ENCODE measurements around the gene TENM4.

The TENM4 gene

DNA sequence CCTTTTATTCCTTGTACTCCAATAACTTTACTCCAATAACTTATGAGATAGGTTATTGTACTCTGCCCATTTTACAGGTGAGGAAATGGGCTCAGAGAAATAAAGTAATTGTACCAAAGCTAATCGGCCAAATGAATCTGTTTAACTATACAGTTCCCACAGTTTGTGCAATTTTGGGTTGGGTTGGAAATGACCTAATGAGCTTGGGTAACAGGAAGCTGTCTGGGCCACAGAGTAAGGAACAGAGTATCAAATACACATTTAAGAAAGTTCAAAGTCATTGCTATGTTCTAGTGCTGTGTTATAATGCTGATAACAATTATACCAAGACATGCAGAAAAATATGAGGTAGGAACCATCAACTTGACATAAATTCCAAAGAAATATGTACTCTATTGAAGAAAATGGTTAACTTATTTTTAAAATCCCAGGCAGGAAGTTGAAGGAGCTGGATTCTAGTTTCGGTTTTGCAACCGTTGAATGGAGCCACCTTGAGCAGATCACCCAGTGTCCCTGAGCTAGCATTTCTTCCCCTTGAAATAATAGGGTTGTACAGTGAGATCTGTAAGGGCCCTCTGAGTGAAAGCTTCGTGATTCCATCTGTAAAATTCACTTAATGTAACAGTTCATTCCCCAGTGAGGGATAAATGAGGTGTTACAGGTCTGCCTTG is 505.3 kb downstream of the TENM4 start:
- DNase-seq (ENCODE audit: low read depth) = no peak

DNA sequence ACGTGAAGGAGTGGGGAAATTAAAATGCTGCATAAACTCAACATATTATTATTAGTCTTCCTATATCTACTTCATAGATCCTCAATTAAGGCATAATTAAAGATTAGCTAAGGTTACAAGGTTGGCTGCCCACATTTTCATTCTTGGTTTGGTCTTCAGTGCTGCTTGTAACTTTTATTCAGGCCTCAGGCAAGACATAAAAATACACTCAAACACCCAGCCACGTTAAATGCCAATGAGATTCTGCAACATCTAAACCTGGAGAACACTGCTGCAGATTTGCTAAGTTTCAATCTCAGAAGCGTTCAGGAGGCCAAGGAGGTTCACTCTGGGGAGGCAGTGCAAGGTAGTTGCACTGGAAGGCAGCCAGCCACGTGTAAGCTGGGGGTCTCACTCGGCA is 507.5 kb downstream of the TENM4 start:
- no peak for DNase-seq (ENCODE audit: low read depth)

DNA sequence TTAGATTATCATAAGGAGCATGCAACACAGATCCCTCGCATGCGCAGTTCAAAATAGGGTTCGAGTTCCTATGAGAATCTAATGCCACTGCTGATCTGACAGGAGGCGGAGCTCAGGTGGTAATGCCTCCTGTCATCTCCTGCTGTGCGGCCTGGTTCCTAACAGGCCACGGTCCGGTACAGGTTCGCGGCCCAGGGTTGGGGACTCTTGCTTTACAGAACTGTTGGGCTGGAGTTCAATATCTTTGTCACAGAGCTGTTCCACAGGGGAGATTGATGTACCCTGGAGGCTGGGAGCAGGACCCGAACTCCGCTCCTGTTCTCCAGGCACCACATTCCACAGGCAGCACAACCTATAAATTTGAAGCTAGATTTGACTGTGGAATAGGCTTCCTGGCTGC is 508.1 kb downstream of the TENM4 start:
- DNase-seq (ENCODE audit: low read depth) = no peak

DNA sequence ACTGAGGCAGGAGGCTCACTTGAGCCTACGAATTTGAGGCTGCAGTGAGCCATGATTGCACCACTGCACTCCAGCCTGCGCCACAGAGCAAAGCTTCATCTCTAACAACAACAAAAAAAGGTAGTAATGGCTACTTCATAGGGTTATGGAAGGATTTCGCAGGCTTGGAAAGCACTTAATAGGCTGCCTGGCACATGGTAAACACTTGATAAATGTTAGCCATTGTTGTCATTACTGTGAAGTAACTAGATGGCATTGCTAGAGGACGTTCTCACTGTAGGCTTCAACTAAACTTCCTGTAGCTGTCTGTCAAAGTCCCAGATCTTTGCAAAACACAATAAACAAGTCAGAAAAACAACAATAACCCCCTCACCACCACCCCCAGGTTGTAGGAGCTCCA is 508.9 kb downstream of the TENM4 start:
- no peak for DNase-seq (ENCODE audit: low read depth)

DNA sequence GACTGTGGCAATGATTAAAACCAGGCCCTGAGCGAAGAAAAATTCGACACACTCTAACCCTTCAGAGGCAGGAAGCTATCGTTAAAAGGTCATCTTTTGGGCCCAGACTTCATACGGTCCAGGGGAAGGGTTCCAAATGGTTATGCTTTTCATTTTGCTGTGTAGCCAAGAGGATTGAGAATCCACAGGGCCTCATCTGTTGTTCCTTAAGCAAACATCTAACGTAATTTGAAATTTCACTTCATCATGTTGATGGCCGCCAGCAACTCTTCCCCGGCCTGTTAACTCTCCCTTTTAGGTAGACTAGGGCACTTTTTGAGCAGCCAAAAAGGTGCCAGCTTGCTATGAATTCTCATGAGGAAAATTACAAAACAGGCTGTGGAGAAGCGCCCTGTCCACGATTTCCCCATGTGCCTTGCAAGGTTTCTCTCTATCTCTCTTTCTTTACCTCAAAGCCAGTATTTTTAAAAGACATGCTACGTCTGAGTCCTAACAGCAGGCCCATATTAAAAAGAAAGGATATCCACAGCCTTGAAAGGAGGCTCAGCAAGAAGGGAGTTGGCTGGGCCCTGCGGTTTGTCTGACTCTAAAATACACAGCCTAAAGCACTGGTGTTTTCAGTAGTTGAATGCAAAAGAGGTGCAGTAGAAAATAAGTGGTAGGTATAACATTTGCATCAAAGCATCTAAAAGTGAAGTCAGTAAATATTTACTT is 509.9 kb downstream of the TENM4 start:
- DNase-seq (ENCODE audit: low read depth) = no peak

DNA sequence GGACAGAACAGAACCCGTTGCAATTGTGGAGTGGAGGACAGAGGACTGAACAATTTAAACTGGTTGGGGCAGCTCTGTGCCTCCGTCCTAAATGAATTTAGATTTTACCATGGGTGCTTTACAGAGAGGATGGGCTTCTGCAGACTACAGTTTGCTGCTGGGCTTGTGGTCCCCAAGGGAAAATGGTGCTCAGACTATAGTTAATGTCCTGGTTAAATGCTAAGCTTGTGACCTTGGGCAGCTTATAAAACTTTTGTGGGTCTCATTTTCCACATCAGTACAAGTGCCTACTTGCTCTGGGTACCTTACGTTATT is 511.0 kb downstream of the TENM4 start:
- DNase-seq (ENCODE audit: low read depth) = no peak

DNA sequence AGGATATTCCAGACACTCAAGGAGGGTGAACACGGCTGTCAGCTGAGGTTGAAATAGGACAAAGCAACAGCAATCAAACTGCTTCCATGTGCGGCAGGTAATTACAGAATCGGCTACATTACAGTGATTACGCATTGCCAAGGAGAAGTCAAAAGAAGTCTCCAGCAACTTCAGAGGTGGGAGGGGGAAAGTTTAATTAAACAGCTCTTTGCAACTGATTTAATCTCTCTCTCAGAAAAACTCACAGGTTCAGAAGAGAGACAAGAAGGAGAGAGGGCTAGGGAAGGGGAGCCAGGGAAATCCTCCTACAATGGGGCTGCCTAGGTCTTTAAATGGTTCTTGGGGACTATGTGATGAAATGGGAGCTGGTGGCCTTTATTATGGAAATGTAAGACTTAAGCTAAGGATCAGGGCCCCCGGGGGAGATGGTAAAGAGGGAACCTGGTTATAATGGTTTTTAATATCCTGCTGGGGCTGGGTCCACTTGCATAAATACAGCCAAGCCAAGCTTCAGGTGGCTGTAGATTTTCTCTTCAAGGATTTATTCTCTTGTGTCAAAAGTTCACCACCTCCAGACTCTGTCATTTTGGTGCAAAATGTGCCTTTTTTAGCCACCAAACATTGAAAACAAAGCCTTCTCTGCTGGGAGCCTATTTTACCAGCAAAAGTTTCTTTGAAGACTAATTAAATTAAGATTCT is 511.5 kb downstream of the TENM4 start:
- no peak for DNase-seq (ENCODE audit: low read depth)

DNA sequence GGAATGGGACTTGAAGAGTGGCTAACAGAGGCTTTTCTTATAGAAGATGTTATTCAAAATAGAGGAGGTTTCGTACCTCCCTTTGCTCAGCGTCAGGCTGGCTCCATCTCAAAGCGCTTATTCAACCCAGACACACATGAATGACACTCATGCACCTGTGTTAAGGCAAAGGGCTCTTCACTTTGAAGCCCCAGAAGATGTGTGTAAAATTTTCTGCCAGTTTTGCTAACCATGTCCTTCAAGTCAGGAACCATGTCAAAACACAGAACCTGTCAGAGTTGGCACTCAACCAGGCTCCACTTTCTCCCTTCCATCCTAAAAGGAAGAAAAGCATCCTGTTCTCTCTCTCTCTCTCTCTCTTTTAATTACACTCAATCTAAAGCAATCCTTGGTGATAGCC is 513.3 kb downstream of the TENM4 start:
- DNase-seq (ENCODE audit: low read depth) = no peak

DNA sequence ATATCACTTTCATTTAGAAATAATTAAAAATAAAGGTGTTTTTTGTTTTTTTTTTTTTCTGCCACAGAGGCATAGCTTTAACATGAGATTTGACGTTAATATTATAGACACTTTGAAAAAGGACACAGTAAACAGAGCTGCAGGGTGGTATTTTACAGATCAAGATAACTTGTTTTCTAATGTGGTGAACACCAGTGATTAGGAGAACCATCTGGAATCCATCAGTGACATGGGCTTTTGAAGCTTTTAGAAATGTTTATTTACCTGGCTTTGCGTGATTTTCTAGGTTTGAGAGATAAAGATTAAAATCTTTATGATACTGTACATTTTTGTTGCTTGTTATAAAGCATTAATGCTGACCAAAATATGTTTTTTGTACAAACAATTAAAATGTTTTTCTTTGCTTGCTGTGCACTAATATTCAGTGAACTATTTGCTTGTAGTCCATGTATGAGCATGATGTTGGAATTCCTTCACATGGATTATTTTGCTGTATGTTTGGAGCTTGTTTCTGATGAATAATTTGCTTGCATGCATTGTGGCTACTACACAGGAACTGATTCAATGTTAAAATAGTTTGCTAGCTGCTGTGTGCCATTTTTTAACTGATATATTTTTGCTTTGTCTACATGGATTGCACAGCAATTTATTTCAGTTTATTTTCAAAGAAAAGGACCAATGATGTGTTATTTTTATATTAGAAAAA is 514.0 kb downstream of the TENM4 start:
- peak; percentile 59 for DNase-seq (ENCODE audit: low read depth)

DNA sequence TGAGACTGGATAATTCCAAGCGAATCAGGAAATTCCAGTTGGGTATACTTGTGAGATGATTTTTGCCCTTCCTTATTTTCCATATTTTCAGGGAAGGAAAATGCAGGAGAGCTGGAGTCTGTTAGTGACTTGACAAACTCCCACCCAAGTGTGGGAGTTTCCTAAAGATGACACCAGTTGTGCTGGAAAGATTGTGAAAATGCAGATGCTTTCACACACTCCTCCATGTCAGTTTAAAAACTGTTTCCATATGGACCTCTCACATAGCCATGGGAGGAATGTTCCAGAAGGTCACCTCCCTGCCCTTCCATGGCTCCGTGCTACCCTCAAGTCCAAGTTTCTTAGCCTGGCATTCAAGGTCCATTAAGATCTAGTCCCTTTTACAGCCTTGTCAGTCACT is 515.4 kb downstream of the TENM4 start:
- peak; percentile 16 for DNase-seq (ENCODE audit: low read depth)

DNA sequence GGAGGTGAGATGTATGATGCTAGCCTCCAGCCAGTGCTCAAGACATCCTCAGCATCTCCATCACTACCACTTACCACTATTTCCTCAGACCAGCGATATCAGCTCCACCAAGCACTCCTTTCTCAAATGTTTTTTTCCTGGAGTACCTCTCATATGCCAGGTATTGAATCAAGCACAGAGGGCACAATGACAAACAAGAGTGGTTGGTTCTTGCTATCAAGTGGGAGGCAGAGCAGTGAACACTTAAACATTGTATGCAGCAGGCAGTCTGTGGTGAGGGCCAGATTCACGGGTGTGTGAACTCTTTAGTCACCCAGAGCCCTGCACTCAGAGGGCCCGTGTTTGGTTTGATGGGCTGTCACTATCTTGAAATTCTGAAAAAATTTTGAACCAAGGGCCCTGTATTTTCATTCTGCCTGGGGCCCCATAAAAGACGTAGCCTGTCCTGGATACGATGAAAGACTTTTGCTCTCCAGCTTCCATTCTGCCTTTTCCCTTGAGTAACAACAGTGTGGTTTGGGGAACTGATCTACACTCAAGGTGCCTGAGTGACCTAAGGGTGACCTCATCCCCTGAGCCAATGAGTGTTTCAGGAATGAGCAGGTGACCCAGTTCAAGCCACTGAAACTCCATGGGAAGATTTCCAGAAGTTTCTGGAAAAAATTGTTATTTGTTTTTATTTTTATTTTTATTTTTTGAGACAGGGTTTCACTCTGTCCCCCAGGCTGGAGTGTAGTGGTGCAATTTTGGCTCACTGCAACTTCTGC is 517.8 kb downstream of the TENM4 start:
- DNase-seq (ENCODE audit: low read depth) = no peak

DNA sequence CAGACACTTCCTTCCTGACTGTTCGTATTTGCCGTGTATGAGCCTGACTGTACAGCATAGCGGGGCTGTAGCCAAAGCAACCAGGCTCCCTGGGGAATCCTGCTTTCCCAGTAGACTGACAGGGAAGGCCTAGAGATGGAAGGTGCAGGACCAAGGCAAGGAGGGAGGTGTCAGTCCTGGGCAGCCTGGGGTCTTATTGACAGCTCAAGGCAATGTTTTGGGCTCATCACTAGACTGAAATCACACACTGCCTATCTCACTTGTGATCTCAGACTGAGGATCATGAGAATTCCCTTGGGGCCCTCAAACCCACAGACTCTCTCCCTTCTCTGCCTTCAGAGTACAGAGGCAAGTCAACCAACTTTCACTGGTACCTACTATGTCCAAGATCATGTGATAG is 519.3 kb downstream of the TENM4 start:
- DNase-seq (ENCODE audit: low read depth) = no peak

DNA sequence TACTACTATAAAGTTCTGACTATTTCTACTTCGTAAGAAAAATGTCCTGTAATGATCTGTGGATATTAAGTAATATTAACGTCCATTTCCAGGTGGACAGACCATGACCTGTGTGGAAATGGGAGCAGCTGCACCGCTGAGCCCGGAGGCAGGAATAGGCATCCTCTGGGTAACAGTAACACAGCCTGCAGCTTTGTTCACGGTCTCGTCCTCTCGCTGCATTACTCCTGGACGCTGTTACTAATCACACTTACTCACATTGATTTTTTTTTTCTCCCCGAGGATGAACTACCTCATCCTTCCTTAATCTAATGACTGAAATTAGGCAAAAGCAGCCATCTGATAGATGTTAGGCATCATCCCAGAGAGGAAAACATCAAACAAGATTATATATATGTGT is 520.5 kb downstream of the TENM4 start:
- DNase-seq (ENCODE audit: low read depth) = no peak

DNA sequence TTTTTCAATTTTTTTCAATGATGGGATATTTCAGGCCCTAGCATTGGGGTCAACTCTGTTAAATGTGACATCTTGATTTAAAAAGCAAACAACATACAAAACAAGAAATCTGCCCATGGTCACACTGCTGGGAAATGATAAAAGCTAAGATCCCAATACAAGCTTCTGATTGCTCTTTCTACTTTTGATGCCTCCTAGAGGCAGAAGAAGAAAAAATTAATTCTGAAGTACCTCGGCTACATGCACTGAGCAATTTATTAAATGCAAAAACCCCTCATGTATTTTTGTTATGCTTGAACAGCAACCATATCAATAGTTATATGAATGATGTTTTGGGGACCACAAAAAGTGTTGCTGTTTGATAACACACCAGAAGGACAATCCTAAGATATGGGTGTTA is 524.1 kb downstream of the TENM4 start:
- DNase-seq (ENCODE audit: low read depth) = no peak

DNA sequence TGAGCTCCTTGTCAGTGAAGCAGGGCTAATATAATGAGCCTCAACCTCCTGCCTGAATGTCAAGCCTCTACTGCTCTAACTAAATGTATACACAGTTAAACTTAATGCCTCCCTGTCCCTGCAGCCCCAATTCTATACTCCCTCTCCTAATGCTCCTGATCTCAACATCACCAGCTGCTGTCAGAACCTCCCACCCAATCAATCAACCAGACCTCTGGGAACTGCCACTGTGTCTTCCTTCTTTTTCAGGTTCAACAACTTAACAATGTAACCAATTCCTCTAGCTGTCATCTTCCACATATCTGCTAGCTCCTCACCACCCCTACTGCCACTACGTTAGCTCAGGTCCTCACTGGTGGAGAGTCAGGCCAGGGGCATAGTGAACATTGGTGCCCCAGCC is 526.3 kb downstream of the TENM4 start:
- no peak for DNase-seq (ENCODE audit: low read depth)

DNA sequence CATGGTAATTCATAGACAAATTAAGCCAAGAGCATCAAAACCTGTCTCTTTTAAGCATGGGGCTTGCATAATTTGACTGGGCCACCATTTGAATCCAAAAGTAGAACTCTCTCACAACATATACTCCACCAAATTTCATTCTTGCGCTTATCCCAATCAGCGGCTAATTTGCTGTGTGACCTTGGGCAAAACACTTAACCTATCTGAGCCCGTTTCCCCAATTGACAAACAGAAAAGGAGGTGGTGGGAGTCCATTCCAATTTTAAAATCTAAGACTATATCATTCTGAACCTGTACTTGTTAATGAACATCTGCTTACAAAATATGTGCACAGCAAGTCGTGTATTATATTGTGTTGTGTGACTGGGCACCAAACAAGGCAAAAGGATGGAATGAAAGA is 528.1 kb downstream of the TENM4 start:
- no peak for DNase-seq (ENCODE audit: low read depth)

DNA sequence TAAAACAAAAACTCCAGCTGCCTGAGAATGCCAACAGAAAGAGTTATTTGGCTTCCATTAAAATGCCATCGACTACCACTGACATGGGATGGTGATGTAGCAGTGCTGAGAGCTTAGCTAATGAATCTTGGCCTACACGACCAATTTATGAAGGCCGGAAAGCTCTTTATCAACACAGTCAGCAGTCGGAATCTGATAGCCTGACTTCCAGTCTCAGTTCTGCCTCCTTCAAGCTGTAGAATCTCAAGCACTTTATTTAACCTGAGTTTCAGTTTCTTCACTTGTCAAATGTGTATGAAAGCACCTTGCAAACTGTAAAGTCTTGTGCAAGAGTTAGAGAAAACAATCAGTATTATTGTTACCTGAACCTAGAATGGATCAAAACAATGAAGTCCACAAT is 530.5 kb downstream of the TENM4 start:
- no peak for DNase-seq (ENCODE audit: low read depth)

DNA sequence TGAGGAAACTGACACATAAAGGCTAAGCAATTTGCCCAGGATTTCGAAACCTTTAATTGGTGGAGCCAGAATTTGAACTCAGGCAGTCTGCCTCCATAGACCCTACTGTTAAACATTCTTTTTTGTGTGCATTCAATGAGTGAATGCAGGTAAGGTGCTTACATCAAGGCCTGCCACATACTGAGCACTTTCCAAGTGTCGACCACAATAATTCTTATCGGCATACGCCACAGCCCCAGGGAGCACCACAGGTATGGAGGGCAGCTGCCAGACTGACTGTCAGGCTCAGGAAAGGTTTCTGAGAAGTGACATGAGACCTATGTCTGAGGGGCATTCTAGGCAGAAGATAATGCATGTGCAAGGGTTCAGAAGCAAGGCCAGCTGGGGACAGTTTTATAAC is 531.4 kb downstream of the TENM4 start:
- DNase-seq (ENCODE audit: low read depth) = no peak

DNA sequence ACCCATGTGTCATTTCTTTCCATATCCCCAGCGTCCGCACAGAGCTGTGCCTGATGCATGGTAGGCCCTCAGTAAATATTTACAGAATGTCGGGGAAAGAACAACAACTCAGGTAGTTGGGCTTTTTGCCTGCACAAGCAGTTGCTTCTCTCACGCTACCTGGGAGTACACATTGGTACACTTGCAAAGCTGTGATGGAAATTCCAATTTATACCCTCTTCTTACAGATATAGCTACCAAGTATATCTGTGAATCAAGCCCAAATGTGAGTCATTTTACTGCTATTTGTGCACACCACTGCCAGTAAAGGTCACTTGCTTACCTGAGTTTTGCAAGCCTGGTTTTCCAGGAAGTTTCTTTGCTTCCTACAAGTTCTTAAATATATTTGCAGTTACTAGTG is 533.2 kb downstream of the TENM4 start:
- DNase-seq (ENCODE audit: low read depth) = no peak

DNA sequence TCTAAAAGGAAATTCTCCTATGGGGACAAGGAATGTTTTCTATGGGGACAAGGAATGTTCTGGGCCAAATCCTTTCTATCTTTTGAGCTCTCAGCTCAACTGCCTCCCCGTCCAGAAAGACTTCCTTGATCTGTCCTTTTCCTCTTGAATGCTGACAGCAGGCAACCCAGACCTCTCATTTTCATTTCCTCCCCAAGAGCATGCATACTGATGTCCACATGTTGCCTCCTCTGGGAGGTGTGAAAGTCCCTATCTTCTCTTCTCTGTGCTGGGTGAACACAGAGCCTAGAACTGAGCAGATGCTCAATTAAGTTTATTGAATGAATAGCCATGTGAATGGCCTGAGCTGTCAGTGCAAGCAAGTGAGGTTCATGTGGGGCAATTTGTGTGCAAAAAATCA is 534.3 kb downstream of the TENM4 start:
- no peak for DNase-seq (ENCODE audit: low read depth)

DNA sequence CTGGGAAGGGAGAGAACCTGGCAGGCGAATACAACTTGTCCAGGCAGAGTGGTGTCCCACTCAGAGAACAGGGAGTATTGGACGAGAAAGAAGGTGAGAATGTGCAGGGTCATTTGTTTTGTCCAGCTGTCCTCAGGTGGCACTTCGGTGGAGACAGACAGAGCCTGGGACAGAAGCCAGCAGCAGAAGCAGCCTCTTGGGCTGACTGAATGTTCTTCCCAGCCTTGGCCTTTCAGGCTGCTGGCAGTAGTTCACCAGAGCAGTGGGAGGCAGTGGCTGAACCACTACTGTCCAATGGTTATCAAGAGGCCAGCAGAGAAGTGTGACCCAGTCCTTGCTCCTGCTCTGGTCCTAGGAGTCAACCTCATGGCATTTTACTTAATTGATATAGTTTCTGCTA is 535.1 kb downstream of the TENM4 start:
- DNase-seq (ENCODE audit: low read depth) = no peak

DNA sequence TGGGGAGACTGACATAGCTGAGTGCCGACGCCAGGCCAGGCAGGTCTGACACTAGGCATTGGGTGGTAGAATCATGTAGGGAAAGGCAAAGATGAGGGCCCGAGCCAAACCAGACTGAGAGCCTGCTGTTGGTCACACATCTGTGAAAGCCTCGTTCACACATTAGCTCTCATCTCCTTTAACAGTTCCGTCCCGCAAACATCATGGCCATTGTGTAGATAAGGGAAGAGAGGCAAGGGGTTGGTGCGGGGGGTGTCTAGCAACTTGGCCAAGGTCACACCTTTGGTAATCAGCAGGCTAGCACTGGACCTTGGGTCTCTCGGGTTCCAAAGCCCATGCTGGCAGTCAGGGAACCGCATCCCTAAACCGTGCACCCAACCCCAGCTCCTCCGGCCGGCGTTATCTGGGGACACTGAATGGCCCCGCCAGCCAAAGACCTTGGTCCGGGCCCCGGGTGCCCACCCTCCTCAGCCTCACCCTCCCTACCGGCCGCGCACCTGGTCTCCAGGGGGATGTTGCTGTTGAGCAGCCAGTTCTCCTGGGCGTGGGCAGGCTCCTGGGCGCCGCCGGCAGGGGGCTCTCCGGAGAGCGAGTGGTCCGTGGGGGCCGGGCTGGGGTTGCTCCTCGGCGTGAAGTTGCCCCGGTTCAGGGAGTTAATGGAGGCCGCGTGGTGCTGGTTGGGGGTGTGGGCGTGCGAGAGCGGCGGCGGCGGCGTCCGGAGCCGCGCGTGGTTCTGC is 537.9 kb downstream of the TENM4 start:
- peak; percentile 16 for DNase-seq (ENCODE audit: low read depth)

Measured in amniotic epithelial cell (primary cell).